Breast epithelium (tissue), 4 donors: Measurements from ENCODE around the gene NAV2. TPM values are rescaled to one million over a fixed set of nuclear protein-coding genes. Genes with fewer than 3 reads are reported as not detected.

ENCODE experiments used
- DNase-seq, 2 donors: peaks; one replicate each; pipeline ENCODE4 v3.0.0-alpha.2; 2019; ENCODE audit warnings: low spot score in 2 of 2
- H3K27ac ChIP-seq, 2 donors: fragments of 200-600 bp; sonication (generic) in 1 of 2; one replicate each; pipeline ENCODE4 v1.5.1; 2016 to 2019; ENCODE audit warnings: mild to moderate bottlenecking in 1 of 2
- H3K27me3 ChIP-seq, 2 donors: fragments of 200-600 bp; sonication (generic) in 1 of 2; one replicate each; pipeline versions ENCODE4 v1.5.1 to v1.6.0; 2017 to 2019; ENCODE audit warnings: control low read depth in 1 of 2, mild to moderate bottlenecking in 1 of 2
- H3K36me3 ChIP-seq: fragments of 200-600 bp; one replicate; pipeline ENCODE4 v1.5.1; 2019
- H3K4me1 ChIP-seq, 2 donors: fragments of 200-600 bp; sonication (generic); one replicate each; pipeline ENCODE4 v1.5.1; 2016 to 2019; ENCODE audit warnings: control low read depth in 1 of 2
- H3K4me3 ChIP-seq, 3 donors: fragments of 200-600 bp; sonication (generic); 1 replicate in 2 of 3; 2 replicates in 1 of 3; pipeline ENCODE4 v1.5.1; 2016 to 2019; ENCODE audit warnings: mild to moderate bottlenecking in 3 of 3, moderate library complexity in 2 of 3
- H3K9me3 ChIP-seq, 2 donors: fragments of 200-600 bp; sonication (generic) in 1 of 2; one replicate each; pipeline ENCODE4 v1.5.1; 2016 to 2019; ENCODE audit warnings: control low read depth in 1 of 2
- POLR2A ChIP-seq: fragments of 450-650 bp; IDR thresholded peaks from one replicate; pipeline ENCODE4 v1.6.1; 2016; ENCODE audit warnings: antibody characterized with exemption, mild to moderate bottlenecking, moderate library complexity
- POLR2AphosphoS5 ChIP-seq, 3 donors: sonication (generic); formaldehyde crosslinking; IDR thresholded peaks; one replicate each; pipeline ENCODE4 v1.6.1; 2017; ENCODE audit warnings: antibody characterized with exemption in 3 of 3
- intact Hi-C: fragments of 100-400 bp; cut with DNase I; formaldehyde crosslinking; loops from one replicate; pipeline ENCODE4 v1.15.1; 2023; ENCODE audit warnings: low total_unique reads
- total RNA-seq, 3 donors: library from RNA; depleted of rRNA; stranded (reverse); fragments of >200 nt; gene quantifications; one replicate each; pipeline ENCODE4 v1.1.0, GENCODE V29; 2016
- TF ChIP-seq, protein P1 (sequence below), 3 donors: fragments of 450-650 bp; IDR thresholded peaks; one replicate each; pipeline ENCODE4 v1.5.1; 2016 to 2017; ENCODE audit warnings: antibody characterized with exemption in 3 of 3, mild to moderate bottlenecking in 3 of 3, moderate library complexity in 3 of 3

The NAV2 gene
- total RNA-seq, 3 donors from 2014 or later: 28.2 to 61.8 (median 31.4) TPM

GRCh38 chr11:20020198-20020597 is 307.6 kb downstream of the NAV2 start:
- Histone ChIP-seq H3K4me3 (no peak overlapping the region), H3K27me3 (no peaks in the 10 kb centered on the region), H3K27ac (peak overlapping the region in 1 of 2 donors; percentile 21), H3K4me1 (peaks cover 0 to 27% of the 10 kb centered on the region in 2 donors), H3K36me3 (no peaks in the 10 kb centered on the region), H3K9me3 (no peaks in the 10 kb centered on the region)
- intact Hi-C loops: no loop called here
- TF ChIP-seq POLR2A: no peak
- TF ChIP-seq POLR2AphosphoS5 (IDR thresholded peaks at IDR 0.05): no peak
- TF ChIP-seq, protein P1, sequence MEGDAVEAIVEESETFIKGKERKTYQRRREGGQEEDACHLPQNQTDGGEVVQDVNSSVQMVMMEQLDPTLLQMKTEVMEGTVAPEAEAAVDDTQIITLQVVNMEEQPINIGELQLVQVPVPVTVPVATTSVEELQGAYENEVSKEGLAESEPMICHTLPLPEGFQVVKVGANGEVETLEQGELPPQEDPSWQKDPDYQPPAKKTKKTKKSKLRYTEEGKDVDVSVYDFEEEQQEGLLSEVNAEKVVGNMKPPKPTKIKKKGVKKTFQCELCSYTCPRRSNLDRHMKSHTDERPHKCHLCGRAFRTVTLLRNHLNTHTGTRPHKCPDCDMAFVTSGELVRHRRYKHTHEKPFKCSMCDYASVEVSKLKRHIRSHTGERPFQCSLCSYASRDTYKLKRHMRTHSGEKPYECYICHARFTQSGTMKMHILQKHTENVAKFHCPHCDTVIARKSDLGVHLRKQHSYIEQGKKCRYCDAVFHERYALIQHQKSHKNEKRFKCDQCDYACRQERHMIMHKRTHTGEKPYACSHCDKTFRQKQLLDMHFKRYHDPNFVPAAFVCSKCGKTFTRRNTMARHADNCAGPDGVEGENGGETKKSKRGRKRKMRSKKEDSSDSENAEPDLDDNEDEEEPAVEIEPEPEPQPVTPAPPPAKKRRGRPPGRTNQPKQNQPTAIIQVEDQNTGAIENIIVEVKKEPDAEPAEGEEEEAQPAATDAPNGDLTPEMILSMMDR (IDR thresholded peaks at IDR 0.05): no peak
- no peak for DNase-seq

DNA sequence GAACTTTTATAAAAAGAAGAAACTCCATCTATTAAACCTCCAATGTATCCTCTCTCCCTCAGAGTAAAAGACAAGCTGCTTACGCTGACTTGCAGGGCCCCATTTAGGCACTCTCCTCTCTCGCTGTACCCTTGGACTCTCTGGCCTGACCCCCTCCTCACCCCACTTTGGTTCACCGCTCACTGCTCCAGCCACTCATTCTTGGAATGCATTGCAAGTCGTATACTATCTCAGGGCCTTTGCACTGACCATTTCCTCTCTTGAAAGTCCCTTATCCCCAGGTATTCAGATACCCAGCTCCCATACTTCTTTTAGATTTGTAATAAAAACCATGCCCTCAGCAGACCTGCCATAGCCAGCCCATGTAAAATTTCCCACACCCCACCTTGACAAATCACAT is 308.1 kb downstream of the NAV2 start:
- no peak for DNase-seq
- intact Hi-C loops: no loop called here
- Histone ChIP-seq H3K4me3 (no peak overlapping the region), H3K9me3 (no peaks in the 10 kb centered on the region), H3K36me3 (no peaks in the 10 kb centered on the region), H3K27ac (peak overlapping the region in 1 of 2 donors; percentile 21), H3K4me1 (peaks cover 0 to 31% of the 10 kb centered on the region in 2 donors), H3K27me3 (no peaks in the 10 kb centered on the region)
- TF ChIP-seq POLR2A (no peak), POLR2AphosphoS5 (IDR thresholded peaks at IDR 0.05) (no peak)
- TF ChIP-seq, protein P1 (IDR thresholded peaks at IDR 0.05): no peak

- intact Hi-C loops: no loop called here
- H3K4me3 ChIP-seq: no peak overlapping the region
- H3K4me1 ChIP-seq: peaks cover 0 to 31% of the 10 kb centered on the region in 2 donors
- TF ChIP-seq POLR2AphosphoS5 (IDR thresholded peaks at IDR 0.05) (no peak), POLR2A (no peak)
- TF ChIP-seq, protein P1 (IDR thresholded peaks at IDR 0.05): no peak
- H3K27me3 ChIP-seq: no peaks in the 10 kb centered on the region
- H3K9me3 ChIP-seq: no peaks in the 10 kb centered on the region
- no peaks in the 10 kb centered on the region for H3K36me3 ChIP-seq
- H3K27ac ChIP-seq: peak overlapping the region in 1 of 2 donors; percentile 0
- DNase-seq: no peak
These were observed 308.6 kb downstream of the NAV2 start for GRCh38 chr11:20021212-20021611.

GRCh38 chr11:20021771-20022362 is 309.2 kb downstream of the NAV2 start:
- H3K9me3 ChIP-seq: no peaks in the 10 kb centered on the region
- intact Hi-C loops: no loop called here
- H3K4me3 ChIP-seq: no peak overlapping the region
- peak overlapping the region; percentile 0 to 13 for H3K27ac ChIP-seq
- DNase-seq: no peak
- no peaks in the 10 kb centered on the region for H3K27me3 ChIP-seq
- H3K4me1 ChIP-seq: peaks cover 0 to 34% of the 10 kb centered on the region in 2 donors
- TF ChIP-seq POLR2AphosphoS5 (IDR thresholded peaks at IDR 0.05) (no peak), POLR2A (no peak)
- TF ChIP-seq, protein P1 (IDR thresholded peaks at IDR 0.05): no peak
- no peaks in the 10 kb centered on the region for H3K36me3 ChIP-seq

DNA sequence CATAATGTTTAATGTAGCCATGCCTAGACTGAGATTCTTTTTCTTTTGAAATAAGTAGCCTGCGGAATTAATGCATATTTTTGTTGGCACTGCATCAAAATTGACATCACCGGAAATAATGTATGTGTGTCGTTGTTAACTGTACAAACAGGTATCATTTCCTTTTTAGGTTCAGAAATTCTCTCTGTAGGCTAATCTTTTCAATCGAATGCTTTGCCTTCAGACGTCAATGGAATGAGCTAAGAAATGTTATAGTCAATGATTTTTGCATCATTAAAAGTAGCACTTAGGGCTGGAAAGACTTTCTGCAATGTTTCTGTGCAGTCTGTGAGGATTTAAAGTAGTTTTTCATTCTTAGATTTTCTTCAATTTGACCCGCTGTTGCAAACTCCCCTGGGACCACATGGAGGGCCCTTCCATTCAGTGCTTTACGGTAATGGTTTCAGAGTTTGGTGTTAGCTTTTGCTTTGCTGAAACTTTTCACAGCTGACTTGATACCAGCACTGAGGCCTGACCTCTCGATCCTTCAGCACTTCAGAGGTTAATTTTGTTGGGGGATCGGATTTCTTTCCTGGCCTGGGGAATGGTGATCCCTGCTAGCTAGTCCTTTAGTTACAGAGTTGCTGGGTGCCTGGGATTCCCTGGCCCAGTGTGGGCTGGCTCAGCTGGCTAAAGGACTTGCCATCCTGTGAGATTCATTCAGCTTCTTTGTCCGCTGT is 309.9 kb downstream of the NAV2 start:
- H3K27me3 ChIP-seq: no peaks in the 10 kb centered on the region
- TF ChIP-seq POLR2A: no peak
- TF ChIP-seq, protein P1 (IDR thresholded peaks at IDR 0.05): no peak
- no peak for TF ChIP-seq POLR2AphosphoS5 (IDR thresholded peaks at IDR 0.05)
- peak overlapping the region; percentile 65 to 71 for H3K27ac ChIP-seq
- no peak for DNase-seq
- peaks cover 0 to 38% of the 10 kb centered on the region in 2 donors for H3K4me1 ChIP-seq
- no peaks in the 10 kb centered on the region for H3K36me3 ChIP-seq
- H3K9me3 ChIP-seq: no peaks in the 10 kb centered on the region
- intact Hi-C loops: no loop called here
- peak overlapping the region in 1 of 3 donors; percentile 39 for H3K4me3 ChIP-seq
